Liver (tissue), 3 donors: Measurements from ENCODE around the gene OR2G2.

Source experiments
- EGR1 ChIP-seq, 2 donors: IDR thresholded peaks; 2 replicates each; pipeline ENCODE4 v1.6.1; 2016 to 2018; ENCODE audit warnings: antibody characterized with exemption in 2 of 2, low read depth in 2 of 2
- GABPA ChIP-seq, 2 donors: IDR thresholded peaks in 1 of 2; conservative IDR thresholded peaks in 1 of 2; 2 replicates each; pipeline ENCODE4 v1.6.1; 2016; ENCODE audit warnings: antibody characterized with exemption in 2 of 2, mild to moderate bottlenecking in 1 of 2, moderate library complexity in 1 of 2
- HNF4A ChIP-seq, 2 donors: conservative IDR thresholded peaks; 2 replicates each; pipeline ENCODE4 v1.6.1; 2016; ENCODE audit warnings: antibody characterized with exemption in 2 of 2, mild to moderate bottlenecking in 2 of 2
- SP1 ChIP-seq: IDR thresholded peaks from 2 replicates; pipeline ENCODE4 v1.6.1; 2018; ENCODE audit warnings: antibody characterized with exemption, mild to moderate bottlenecking
- TF ChIP-seq, protein P1 (sequence below): IDR thresholded peaks from 2 replicates; pipeline ENCODE4 v1.6.1; 2016; ENCODE audit warnings: antibody characterized with exemption
- TF ChIP-seq, protein P2 (sequence below): IDR thresholded peaks from 2 replicates; pipeline ENCODE4 v1.6.1; 2016; ENCODE audit warnings: antibody characterized with exemption
- TF ChIP-seq, protein P3 (sequence below): fragments of 150-350 bp; IDR thresholded peaks from 2 replicates; pipeline ENCODE4 v1.5.1; 2017; ENCODE audit warnings: improper control_type of control experiment, low read depth, low read length; ENCODE audit not compliant: missing input control
- TF ChIP-seq, protein P4 (sequence below): IDR thresholded peaks from 2 replicates; pipeline ENCODE4 v1.6.1; 2016; ENCODE audit warnings: antibody characterized with exemption
- donor health status: healthy.
- donor health status: healthy.

DNA sequence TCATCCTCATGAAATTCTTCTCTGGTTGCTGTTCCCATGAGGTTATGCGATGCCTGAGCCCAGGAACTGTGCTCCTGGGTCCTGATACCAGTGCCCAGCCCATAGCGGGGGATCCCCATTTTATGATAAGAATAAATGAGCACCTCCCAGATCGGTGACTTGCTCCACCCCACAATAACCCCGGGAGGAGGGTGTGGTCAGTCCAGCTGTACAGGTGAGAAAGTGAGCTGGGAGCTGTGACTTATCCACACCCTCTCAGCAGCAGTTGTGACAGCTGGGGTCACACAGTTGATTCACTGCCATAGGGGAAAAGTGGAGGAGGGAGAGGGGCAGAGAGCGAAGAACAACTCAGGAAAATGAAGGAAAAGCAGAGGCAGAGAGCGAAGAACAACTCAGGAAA lies 50.6 kb downstream of the OR2G2 start:
- TF ChIP-seq, protein P1, sequence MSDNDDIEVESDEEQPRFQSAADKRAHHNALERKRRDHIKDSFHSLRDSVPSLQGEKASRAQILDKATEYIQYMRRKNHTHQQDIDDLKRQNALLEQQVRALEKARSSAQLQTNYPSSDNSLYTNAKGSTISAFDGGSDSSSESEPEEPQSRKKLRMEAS: no peak
- TF ChIP-seq, protein P2, sequence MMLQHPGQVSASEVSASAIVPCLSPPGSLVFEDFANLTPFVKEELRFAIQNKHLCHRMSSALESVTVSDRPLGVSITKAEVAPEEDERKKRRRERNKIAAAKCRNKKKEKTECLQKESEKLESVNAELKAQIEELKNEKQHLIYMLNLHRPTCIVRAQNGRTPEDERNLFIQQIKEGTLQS: no peak
- TF ChIP-seq, protein P3, sequence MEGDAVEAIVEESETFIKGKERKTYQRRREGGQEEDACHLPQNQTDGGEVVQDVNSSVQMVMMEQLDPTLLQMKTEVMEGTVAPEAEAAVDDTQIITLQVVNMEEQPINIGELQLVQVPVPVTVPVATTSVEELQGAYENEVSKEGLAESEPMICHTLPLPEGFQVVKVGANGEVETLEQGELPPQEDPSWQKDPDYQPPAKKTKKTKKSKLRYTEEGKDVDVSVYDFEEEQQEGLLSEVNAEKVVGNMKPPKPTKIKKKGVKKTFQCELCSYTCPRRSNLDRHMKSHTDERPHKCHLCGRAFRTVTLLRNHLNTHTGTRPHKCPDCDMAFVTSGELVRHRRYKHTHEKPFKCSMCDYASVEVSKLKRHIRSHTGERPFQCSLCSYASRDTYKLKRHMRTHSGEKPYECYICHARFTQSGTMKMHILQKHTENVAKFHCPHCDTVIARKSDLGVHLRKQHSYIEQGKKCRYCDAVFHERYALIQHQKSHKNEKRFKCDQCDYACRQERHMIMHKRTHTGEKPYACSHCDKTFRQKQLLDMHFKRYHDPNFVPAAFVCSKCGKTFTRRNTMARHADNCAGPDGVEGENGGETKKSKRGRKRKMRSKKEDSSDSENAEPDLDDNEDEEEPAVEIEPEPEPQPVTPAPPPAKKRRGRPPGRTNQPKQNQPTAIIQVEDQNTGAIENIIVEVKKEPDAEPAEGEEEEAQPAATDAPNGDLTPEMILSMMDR: no peak
- TF ChIP-seq GABPA (IDR thresholded peaks at IDR 0.05 in 1 of 2, conservative IDR thresholded peaks at IDR 0.05 in 1 of 2) (no peak), HNF4A (conservative IDR thresholded peaks at IDR 0.05) (no peak), EGR1 (IDR thresholded peaks at IDR 0.05; ENCODE audit: low read depth in 2 of 2) (no peak), SP1 (no peak)
- TF ChIP-seq, protein P4, sequence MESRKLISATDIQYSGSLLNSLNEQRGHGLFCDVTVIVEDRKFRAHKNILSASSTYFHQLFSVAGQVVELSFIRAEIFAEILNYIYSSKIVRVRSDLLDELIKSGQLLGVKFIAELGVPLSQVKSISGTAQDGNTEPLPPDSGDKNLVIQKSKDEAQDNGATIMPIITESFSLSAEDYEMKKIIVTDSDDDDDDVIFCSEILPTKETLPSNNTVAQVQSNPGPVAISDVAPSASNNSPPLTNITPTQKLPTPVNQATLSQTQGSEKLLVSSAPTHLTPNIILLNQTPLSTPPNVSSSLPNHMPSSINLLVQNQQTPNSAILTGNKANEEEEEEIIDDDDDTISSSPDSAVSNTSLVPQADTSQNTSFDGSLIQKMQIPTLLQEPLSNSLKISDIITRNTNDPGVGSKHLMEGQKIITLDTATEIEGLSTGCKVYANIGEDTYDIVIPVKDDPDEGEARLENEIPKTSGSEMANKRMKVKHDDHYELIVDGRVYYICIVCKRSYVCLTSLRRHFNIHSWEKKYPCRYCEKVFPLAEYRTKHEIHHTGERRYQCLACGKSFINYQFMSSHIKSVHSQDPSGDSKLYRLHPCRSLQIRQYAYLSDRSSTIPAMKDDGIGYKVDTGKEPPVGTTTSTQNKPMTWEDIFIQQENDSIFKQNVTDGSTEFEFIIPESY: no peak
